ENCODE data around the gene LRMDA.

GRCh38 chr10:75388082-75388481, 43.3 kb upstream of the LRMDA start:
- TF ChIP-seq CTCF (IDR thresholded peaks at IDR 0.05; ENCODE audit: control extremely low read depth in 1 of 3, insufficient read depth in 1 of 3, low read depth in 1 of 3, low read length in 3 of 3) (no peak), POLR2AphosphoS5 (IDR thresholded peaks at IDR 0.05; ENCODE audit: low read depth, low read length) (no peak), JUN (IDR thresholded peaks at IDR 0.05; ENCODE audit: low read depth, low read length) (no peak), SIRT6 (IDR thresholded peaks at IDR 0.05; ENCODE audit: low read length) (no peak), SIN3A (conservative IDR thresholded peaks at IDR 0.05 in 1 of 2, IDR thresholded peaks at IDR 0.05 in 1 of 2; ENCODE audit: low read depth in 1 of 2, low read length in 2 of 2) (no peak), USF2 (IDR thresholded peaks at IDR 0.05; ENCODE audit: low read length) (no peak), EP300 (IDR thresholded peaks at IDR 0.05; ENCODE audit: borderline replicate concordance in 1 of 2, low read depth in 2 of 2, low read length in 2 of 2) (no peak), CHD2 (IDR thresholded peaks at IDR 0.05; ENCODE audit: low read length) (no peak)
